Measurements from ENCODE around the gene P3H4. TPM values are rescaled to one million over a fixed set of nuclear protein-coding genes. Genes with fewer than 3 reads are reported as not detected.

The P3H4 gene
- total and polyA plus RNA-seq, 12 donors = 2.0 to 7.5 (median 3.9) TPM

DNA sequence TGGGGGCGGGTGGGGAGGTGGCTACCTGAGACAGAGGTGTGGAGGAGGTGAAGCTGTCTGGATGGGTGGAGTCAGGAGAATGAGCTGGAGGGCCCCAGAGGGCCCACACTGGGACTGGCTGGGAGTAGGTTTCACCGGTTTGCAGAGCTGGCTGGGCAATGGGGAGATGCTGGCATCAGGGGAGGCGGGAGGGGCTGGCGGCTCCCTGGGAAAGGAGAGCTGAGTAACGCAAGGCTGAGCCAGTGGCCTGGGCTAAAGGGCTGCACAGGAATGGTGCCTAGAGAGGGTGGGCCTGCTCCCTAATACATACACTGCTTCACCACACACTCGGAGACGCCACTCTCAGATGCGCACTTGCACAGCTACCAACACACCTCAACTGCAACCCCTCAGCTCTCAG is 12.4 kb downstream of the P3H4 start:
- intact Hi-C loops (cut with DNase I) = no loop called here
- TF ChIP-seq, protein P1, sequence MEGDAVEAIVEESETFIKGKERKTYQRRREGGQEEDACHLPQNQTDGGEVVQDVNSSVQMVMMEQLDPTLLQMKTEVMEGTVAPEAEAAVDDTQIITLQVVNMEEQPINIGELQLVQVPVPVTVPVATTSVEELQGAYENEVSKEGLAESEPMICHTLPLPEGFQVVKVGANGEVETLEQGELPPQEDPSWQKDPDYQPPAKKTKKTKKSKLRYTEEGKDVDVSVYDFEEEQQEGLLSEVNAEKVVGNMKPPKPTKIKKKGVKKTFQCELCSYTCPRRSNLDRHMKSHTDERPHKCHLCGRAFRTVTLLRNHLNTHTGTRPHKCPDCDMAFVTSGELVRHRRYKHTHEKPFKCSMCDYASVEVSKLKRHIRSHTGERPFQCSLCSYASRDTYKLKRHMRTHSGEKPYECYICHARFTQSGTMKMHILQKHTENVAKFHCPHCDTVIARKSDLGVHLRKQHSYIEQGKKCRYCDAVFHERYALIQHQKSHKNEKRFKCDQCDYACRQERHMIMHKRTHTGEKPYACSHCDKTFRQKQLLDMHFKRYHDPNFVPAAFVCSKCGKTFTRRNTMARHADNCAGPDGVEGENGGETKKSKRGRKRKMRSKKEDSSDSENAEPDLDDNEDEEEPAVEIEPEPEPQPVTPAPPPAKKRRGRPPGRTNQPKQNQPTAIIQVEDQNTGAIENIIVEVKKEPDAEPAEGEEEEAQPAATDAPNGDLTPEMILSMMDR (IDR thresholded peaks at IDR 0.05) = no peak
- H3K4me1 ChIP-seq = peaks cover 2 to 23% (median 15%) of the 10 kb centered on the region in 9 donors
- no peak for ATAC-seq
- no peaks in the 10 kb centered on the region for H3K27me3 ChIP-seq
- peaks cover 0 to 6% (median 0%) of the 10 kb centered on the region in 9 donors for H3K36me3 ChIP-seq
- H3K4me3 ChIP-seq = no peak overlapping the region
- WGBS, 2 donors = 92 to 94% methylated on average over 8 of the region's 8 CpGs
- no peak overlapping the region for H3K27ac ChIP-seq
- no peaks in the 10 kb centered on the region for H3K9me3 ChIP-seq
- no peak for DNase-seq

DNA sequence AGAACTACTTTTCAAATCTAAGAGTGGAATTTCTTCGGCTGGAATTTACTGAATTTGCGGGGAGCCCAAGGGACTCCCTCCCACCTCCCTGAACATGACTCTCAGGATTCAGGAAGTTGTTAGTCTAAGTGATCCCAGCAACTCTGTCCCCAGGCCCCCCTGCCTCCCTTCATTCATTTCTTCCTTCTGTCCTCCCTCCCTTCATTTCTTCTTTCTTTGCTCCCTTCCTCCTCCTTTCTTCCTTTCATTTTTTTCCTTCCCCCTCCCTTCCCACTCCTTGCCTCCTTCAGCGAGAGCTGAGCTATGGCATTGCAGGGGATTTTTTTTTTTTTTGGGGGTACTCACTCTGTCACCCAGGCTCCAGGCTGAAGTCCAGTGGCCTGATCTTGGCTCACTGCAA is 14.4 kb downstream of the P3H4 start:
- no peak for ATAC-seq
- H3K4me1 ChIP-seq = peaks cover 10 to 43% (median 35%) of the 10 kb centered on the region in 9 donors
- intact Hi-C loops (cut with DNase I) = no loop called here
- TF ChIP-seq, protein P1 (IDR thresholded peaks at IDR 0.05) = no peak
- DNase-seq = no peak
- H3K4me3 ChIP-seq = no peak overlapping the region
- H3K27ac ChIP-seq = no peak overlapping the region
- no peaks in the 10 kb centered on the region for H3K27me3 ChIP-seq
- 81 to 89% methylated on average over 3 of the region's 3 CpGs for WGBS, 2 donors
- H3K36me3 ChIP-seq = peaks cover 0 to 2% (median 0%) of the 10 kb centered on the region in 9 donors
- H3K9me3 ChIP-seq = no peaks in the 10 kb centered on the region

DNA sequence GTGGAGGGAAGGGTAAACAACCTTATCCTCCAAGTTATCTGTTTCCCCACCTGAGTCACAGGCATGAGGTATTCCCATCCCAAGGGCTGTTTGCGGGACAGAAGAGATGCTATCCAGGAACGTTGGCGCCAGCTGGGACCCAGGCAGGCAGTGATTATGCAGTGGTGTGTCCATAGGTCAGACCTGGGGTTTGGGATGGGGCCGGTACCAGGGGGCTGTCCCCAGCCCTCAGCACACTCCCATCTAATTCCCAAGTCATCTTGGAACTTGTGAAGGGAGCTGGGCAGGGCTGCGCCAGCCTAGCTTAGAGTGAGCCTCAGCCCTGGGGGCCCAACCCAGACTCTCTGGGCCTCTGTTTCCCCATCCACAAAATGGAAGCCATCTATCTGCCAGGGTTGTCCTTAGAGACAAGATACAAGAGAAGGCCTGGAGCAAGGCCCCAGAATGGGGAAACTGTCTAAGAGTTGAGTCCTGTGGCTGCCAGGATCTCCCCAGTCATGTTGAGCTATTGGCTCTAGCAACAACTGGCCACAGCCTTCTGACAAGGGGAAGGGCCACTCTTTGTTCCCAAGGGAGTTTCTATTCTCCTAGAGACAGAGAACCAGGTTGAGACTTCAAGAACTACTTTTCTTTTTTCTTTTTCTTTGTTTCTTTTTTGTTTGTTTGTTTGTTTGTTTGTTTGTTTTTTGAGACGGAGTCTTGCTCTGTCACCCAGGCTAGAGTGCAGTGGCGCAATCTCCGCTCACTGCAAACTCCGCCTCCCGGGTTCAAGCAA is 15.4 kb downstream of the P3H4 start:
- Histone ChIP-seq H3K27me3 (no peaks in the 10 kb centered on the region), H3K4me1 (peaks cover 16 to 49% (median 39%) of the 10 kb centered on the region in 9 donors), H3K36me3 (no peaks in the 10 kb centered on the region), H3K9me3 (no peaks in the 10 kb centered on the region), H3K4me3 (no peak overlapping the region), H3K27ac (no peak overlapping the region)
- DNase-seq (no peak), ATAC-seq (no peak)
- intact Hi-C loops (cut with DNase I) = no loop called here
- TF ChIP-seq, protein P1 (IDR thresholded peaks at IDR 0.05) = no peak
- WGBS, 2 donors = 92 to 95% methylated on average over 10 of the region's 10 CpGs

DNA sequence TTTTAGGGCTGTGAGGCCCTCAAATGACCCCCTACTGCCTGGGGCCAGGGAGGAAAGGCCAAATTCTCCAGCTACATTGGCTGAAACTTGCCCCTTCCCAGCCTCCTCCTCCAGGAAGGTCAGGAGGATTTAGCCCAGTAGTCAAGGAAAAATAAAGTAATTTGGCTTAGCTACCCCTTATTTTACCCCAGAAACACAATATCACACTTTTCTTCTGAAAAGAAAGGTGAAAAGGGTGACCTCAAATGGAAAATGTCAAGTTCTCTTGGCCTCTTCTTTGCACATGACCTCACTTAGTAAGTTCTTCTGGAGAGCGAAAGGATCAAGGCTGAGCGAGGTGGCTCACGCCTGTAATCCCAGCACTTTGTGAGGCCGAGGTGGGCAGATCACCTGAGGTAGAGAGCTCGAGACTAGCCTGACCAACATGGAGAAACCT is 17.2 kb downstream of the P3H4 start:
- Histone ChIP-seq H3K36me3 (no peaks in the 10 kb centered on the region), H3K4me1 (peaks cover 14 to 39% (median 32%) of the 10 kb centered on the region in 9 donors), H3K4me3 (no peak overlapping the region), H3K27ac (peak overlapping the region in 7 of 10 donors; percentile 79 to 98 (median 92)), H3K27me3 (no peaks in the 10 kb centered on the region), H3K9me3 (no peaks in the 10 kb centered on the region)
- ATAC-seq (no peak), DNase-seq (no peak)
- TF ChIP-seq, protein P1 (IDR thresholded peaks at IDR 0.05) = no peak
- intact Hi-C loops (cut with DNase I) = loop anchor here in 1 of 10 donors (5.0 kb wide), 1 partner anchor 1358 kb away; no protein-coding TSS in a partner anchor
- 93 to 95% methylated on average over 5 of the region's 5 CpGs for WGBS, 2 donors

Measured in heart right ventricle (tissue), 16 donors.